Glomerular endothelial cell (primary cell): ENCODE data around the gene TFIP11. TPM values are rescaled to one million over a fixed set of nuclear protein-coding genes. Genes with fewer than 3 reads are reported as not detected.
"Not testable (repeated sequence)": the region's sequence is repeated elsewhere in the genome, so short reads cannot be mapped to it uniquely, and the experiment has no call there.

Experiments
- DNase-seq: peaks from one replicate; pipeline ENCODE4 v3.0.0-alpha.2; 2011; ENCODE audit warnings: low read depth, low spot score; ENCODE audit errors: extremely low read depth
- total RNA-seq: library from RNA; depleted of rRNA; stranded (reverse); fragments of >200 nt; gene quantifications from 2 replicates; pipeline ENCODE4 v1.2.3, GENCODE V29; 2015

Gene TFIP11
- total RNA-seq, 1 donor from 2014 or later, result 29.0 TPM

GRCh38 chr22:26541167-26541819 is 29.0 kb upstream of the TFIP11 start:
- no peak for DNase-seq

GRCh38 chr22:26540119-26540518 is 27.8 kb upstream of the TFIP11 start:
- no peak for DNase-seq

GRCh38 chr22:26536762-26537134 is 24.5 kb upstream of the TFIP11 start:
- no peak for DNase-seq

- DNase-seq, result no peak
Observed at GRCh38 chr22:26536056-26536761, 23.9 kb upstream of the TFIP11 start.

GRCh38 chr22:26535603-26535908 is 23.3 kb upstream of the TFIP11 start:
- DNase-seq, result no peak

- DNase-seq, result no peak
Observed at GRCh38 chr22:26534874-26535602, 22.8 kb upstream of the TFIP11 start.

GRCh38 chr22:26534171-26534855 is 22.0 kb upstream of the TFIP11 start:
- no peak for DNase-seq

- DNase-seq, result no peak
Observed at GRCh38 chr22:26529345-26529744, 17.1 kb upstream of the TFIP11 start.

- not testable (repeated sequence) for DNase-seq
Observed at GRCh38 chr22:26528518-26528917, 16.2 kb upstream of the TFIP11 start.

- no peak for DNase-seq
Observed at GRCh38 chr22:26527574-26528465, 15.5 kb upstream of the TFIP11 start.

GRCh38 chr22:26527167-26527566 is 14.9 kb upstream of the TFIP11 start:
- no peak for DNase-seq

GRCh38 chr22:26525946-26526564 is 13.8 kb upstream of the TFIP11 start:
- no peak for DNase-seq

GRCh38 chr22:26524870-26525269 is 12.6 kb upstream of the TFIP11 start:
- DNase-seq, result no peak

GRCh38 chr22:26522592-26522991 is 10.3 kb upstream of the TFIP11 start:
- no peak for DNase-seq

- no peak for DNase-seq
Observed at GRCh38 chr22:26522012-26522411, 9.7 kb upstream of the TFIP11 start.

GRCh38 chr22:26517429-26517828 is 5.2 kb upstream of the TFIP11 start:
- no peak for DNase-seq

GRCh38 chr22:26516503-26516902 is 4.2 kb upstream of the TFIP11 start:
- no peak for DNase-seq

- DNase-seq, result no peak
Observed at GRCh38 chr22:26515931-26516330, 3.7 kb upstream of the TFIP11 start.

- no peak for DNase-seq
Observed at GRCh38 chr22:26514419-26515161, 2.3 kb upstream of the TFIP11 start.
